NB4 (cell line): ENCODE measurements around the gene TCAF1.

Experiments
- MYC ChIP-seq: IDR thresholded peaks from 2 replicates; pipeline ENCODE4 v1.6.1; 2011; ENCODE audit warnings: low read depth, low read length
- POLR2A ChIP-seq: IDR thresholded peaks from 2 replicates; pipeline ENCODE4 v1.6.1; 2011; ENCODE audit warnings: mild to moderate bottlenecking; ENCODE audit not compliant: insufficient read length; ENCODE audit errors: extremely low read depth
- TF ChIP-seq, protein P1 (sequence below): IDR thresholded peaks from one replicate; pipeline ENCODE4 v1.5.1; 2012; ENCODE audit warnings: low read depth, low read length
- TF ChIP-seq, protein P2 (sequence below): IDR thresholded peaks from 2 replicates; pipeline ENCODE4 v1.6.1; 2011; ENCODE audit warnings: low read depth, low read length

DNA sequence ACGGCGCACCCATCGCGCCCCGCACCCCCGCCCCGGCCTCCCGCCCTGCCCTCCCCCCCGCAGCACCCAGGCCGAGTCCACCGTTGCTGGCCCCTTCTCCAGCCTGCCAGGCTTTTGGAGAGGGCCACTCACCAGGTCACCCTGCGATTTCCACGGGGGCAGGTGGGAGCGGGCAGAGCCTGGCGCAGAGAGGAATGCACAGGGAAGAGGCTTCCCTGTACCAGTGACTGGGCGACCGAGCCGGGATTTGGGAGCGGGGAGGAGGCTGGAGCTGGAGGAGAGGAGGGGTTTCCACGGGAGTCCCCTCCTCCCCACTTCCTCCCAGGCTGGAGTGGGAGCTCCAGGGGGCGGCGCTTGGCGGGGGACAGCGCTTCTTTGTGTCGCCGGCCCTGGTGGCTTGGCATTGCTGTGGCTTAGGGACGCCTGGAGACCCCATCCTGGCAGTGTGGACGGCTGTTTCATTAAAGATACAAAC lies 19.3 kb downstream of the TCAF1 start:
- TF ChIP-seq, protein P1, sequence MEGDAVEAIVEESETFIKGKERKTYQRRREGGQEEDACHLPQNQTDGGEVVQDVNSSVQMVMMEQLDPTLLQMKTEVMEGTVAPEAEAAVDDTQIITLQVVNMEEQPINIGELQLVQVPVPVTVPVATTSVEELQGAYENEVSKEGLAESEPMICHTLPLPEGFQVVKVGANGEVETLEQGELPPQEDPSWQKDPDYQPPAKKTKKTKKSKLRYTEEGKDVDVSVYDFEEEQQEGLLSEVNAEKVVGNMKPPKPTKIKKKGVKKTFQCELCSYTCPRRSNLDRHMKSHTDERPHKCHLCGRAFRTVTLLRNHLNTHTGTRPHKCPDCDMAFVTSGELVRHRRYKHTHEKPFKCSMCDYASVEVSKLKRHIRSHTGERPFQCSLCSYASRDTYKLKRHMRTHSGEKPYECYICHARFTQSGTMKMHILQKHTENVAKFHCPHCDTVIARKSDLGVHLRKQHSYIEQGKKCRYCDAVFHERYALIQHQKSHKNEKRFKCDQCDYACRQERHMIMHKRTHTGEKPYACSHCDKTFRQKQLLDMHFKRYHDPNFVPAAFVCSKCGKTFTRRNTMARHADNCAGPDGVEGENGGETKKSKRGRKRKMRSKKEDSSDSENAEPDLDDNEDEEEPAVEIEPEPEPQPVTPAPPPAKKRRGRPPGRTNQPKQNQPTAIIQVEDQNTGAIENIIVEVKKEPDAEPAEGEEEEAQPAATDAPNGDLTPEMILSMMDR: no peak
- no peak for TF ChIP-seq POLR2A
- TF ChIP-seq MYC: no peak
- TF ChIP-seq, protein P2, sequence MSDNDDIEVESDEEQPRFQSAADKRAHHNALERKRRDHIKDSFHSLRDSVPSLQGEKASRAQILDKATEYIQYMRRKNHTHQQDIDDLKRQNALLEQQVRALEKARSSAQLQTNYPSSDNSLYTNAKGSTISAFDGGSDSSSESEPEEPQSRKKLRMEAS: no peak
